Measurements from ENCODE around the gene DKKL1.
A peak's percentile ranks its signal among the peaks of the same experiment; 100 is the strongest.

DKKL1 gene

DNA sequence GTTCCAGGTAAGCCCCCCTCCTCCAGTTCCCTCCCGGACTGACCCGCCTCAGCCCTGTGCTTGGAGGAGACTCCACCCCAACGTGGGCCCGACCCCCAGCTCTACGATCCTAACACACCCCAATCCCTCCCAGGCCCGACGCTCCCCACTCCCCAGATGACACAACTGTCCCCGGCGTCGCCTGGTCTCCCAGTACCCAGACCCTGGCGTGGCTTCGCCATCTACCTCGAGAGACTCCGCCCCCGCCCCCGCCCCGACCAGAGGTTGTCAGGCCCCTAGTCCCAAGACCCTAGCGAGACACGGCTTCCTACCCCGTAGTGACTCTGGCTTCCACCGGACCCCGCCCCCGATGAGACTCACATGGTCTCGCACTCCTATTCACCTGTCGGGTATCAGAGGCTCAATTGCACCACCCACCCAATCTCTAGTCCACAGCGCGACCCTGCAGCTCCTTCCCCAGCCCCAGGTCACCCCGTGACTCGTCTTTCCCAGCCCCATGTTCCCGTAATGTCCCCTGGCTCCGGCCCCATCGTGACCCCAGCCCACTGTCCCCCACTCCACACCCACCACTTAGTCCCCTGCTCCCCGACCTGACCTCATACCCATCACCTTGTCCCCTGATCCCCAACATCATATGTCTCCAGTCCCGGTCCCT lies 25.5 kb upstream of the DKKL1 start:
- Histone ChIP-seq H3K27ac (ENCODE audit: insufficient read depth, low read depth, low read length, poor library complexity, severe bottlenecking) (no peak overlapping the region), H3K36me3 (ENCODE audit: control insufficient read depth, insufficient read depth, low read length) (peaks cover 24% of the 10 kb centered on the region), H3K27me3 (ENCODE audit: control insufficient read depth, insufficient read depth, low read length, poor library complexity, severe bottlenecking) (peaks cover 11% of the 10 kb centered on the region), H3K9me3 (ENCODE audit: control insufficient read depth, low read length) (no peaks in the 10 kb centered on the region), H3K4me3 (ENCODE audit: insufficient read depth, low read depth, low read length) (peak overlapping the region; percentile 11), H3K4me1 (ENCODE audit: control insufficient read depth, insufficient read depth, low read length) (peaks cover 13% of the 10 kb centered on the region)
- WGBS, 2 experiments = 6% methylated on average over 34 of the region's 34 CpGs

GRCh38 chr19:49338691-49339300 lies 24.9 kb upstream of the DKKL1 start:
- WGBS, 2 experiments = 3% methylated on average over 30 of the region's 30 CpGs
- Histone ChIP-seq H3K4me3 (ENCODE audit: insufficient read depth, low read depth, low read length) (peak overlapping the region; percentile 11), H3K9me3 (ENCODE audit: control insufficient read depth, low read length) (no peaks in the 10 kb centered on the region), H3K27me3 (ENCODE audit: control insufficient read depth, insufficient read depth, low read length, poor library complexity, severe bottlenecking) (peaks cover 11% of the 10 kb centered on the region), H3K36me3 (ENCODE audit: control insufficient read depth, insufficient read depth, low read length) (peaks cover 29% of the 10 kb centered on the region), H3K27ac (ENCODE audit: insufficient read depth, low read depth, low read length, poor library complexity, severe bottlenecking) (peak overlapping the region; percentile 22), H3K4me1 (ENCODE audit: control insufficient read depth, insufficient read depth, low read length) (peaks cover 13% of the 10 kb centered on the region)

DNA sequence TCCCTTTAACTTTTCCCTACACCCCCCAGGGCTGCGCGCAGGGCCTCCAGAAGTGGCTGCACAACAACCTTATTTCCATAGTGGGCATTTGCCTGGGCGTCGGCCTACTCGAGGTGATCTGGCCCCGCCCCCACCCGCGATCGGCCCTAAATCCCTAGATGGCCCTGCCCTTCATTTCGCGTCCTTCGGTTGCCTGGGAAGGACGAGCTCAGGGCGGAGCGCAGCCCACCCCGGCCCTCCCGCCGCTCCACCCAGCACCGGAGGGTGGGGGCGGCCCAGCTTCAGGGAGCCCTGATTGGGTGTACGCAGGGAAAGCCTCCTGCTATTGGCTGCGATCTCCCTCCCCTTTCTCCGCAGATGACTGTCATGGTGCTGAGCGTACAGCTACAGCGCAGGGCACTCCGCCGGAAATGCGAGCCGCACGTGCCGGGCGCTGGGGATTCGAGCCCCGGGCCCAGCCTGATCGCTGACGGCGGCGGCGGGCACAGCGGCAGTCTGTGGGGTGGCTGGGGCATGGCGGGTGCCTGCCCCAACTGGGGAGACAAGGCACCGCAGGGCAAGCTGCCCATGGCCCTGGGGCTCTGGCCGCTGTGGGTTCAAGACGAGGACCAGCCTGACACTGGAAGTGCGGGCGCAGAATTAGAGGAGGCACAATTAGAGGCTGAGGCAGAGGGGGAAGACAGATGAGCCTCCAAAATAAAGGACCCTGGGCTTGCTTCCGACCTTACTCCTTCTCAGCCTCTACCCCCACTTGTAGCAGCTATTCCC lies 24.2 kb upstream of the DKKL1 start:
- 11 to 12% methylated on average over 47 of the region's 47 CpGs for WGBS, 2 experiments
- peaks cover 11% of the 10 kb centered on the region for H3K27me3 ChIP-seq (ENCODE audit: control insufficient read depth, insufficient read depth, low read length, poor library complexity, severe bottlenecking)
- peaks cover 34% of the 10 kb centered on the region for H3K36me3 ChIP-seq (ENCODE audit: control insufficient read depth, insufficient read depth, low read length)
- H3K4me3 ChIP-seq (ENCODE audit: insufficient read depth, low read depth, low read length) = no peak overlapping the region
- H3K4me1 ChIP-seq (ENCODE audit: control insufficient read depth, insufficient read depth, low read length) = peaks cover 13% of the 10 kb centered on the region
- no peaks in the 10 kb centered on the region for H3K9me3 ChIP-seq (ENCODE audit: control insufficient read depth, low read length)
- H3K27ac ChIP-seq (ENCODE audit: insufficient read depth, low read depth, low read length, poor library complexity, severe bottlenecking) = peak overlapping the region; percentile 62

GRCh38 chr19:49340069-49340864 lies 23.4 kb upstream of the DKKL1 start:
- Histone ChIP-seq H3K9me3 (ENCODE audit: control insufficient read depth, low read length) (no peaks in the 10 kb centered on the region), H3K36me3 (ENCODE audit: control insufficient read depth, insufficient read depth, low read length) (peaks cover 42% of the 10 kb centered on the region), H3K27ac (ENCODE audit: insufficient read depth, low read depth, low read length, poor library complexity, severe bottlenecking) (no peak overlapping the region), H3K4me3 (ENCODE audit: insufficient read depth, low read depth, low read length) (no peak overlapping the region), H3K27me3 (ENCODE audit: control insufficient read depth, insufficient read depth, low read length, poor library complexity, severe bottlenecking) (peaks cover 11% of the 10 kb centered on the region), H3K4me1 (ENCODE audit: control insufficient read depth, insufficient read depth, low read length) (peaks cover 19% of the 10 kb centered on the region)
- 67 to 68% methylated on average over 33 to 36 of the region's 36 CpGs for WGBS, 2 experiments

DNA sequence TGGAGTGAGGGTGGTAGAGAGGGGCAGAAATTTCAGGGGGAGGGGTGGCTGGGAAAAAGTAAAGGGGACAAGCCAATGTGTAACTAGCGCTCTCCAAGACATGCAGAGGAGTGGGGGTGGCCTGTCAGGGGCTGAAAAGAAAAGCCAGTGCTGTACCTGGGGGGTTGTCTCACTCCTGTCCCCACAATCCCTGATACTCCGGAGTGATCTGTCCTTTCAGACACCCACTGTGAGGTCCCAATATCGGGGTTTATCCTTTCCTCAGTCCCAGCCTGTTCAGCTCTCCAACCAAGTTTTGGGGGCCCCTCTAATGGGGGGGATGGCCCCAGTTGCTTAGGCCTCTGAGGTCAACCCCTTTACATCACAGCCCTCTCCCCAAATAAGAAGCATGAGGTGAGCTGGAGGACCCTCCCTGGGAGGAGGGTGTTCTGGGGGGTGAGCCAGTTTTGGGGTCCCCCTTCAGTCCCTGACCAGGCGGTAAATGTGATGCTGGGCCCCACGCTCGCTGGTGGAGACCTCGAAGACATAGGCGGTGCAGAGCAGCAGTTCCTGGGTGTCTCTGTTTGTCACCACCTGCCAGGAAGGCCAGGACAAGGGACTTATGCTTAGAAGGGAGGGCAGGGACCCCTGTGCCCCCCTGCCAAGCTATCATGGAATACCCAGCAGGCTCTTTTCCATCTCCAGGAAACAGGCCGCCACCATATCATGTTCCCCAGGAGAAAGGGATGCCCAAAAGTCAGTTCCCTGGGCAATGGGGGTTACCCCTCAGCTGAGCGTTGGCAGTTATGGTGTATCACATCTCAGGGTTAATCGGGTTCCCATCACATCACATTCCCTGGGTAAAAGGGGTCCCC lies 22.6 kb upstream of the DKKL1 start:
- no peaks in the 10 kb centered on the region for H3K9me3 ChIP-seq (ENCODE audit: control insufficient read depth, low read length)
- no peak overlapping the region for H3K27ac ChIP-seq (ENCODE audit: insufficient read depth, low read depth, low read length, poor library complexity, severe bottlenecking)
- H3K4me3 ChIP-seq (ENCODE audit: insufficient read depth, low read depth, low read length) = no peak overlapping the region
- peaks cover 19% of the 10 kb centered on the region for H3K4me1 ChIP-seq (ENCODE audit: control insufficient read depth, insufficient read depth, low read length)
- peaks cover 11% of the 10 kb centered on the region for H3K27me3 ChIP-seq (ENCODE audit: control insufficient read depth, insufficient read depth, low read length, poor library complexity, severe bottlenecking)
- peaks cover 49% of the 10 kb centered on the region for H3K36me3 ChIP-seq (ENCODE audit: control insufficient read depth, insufficient read depth, low read length)
- WGBS, 2 experiments = 96 to 97% methylated on average over 11 of the region's 11 CpGs

DNA sequence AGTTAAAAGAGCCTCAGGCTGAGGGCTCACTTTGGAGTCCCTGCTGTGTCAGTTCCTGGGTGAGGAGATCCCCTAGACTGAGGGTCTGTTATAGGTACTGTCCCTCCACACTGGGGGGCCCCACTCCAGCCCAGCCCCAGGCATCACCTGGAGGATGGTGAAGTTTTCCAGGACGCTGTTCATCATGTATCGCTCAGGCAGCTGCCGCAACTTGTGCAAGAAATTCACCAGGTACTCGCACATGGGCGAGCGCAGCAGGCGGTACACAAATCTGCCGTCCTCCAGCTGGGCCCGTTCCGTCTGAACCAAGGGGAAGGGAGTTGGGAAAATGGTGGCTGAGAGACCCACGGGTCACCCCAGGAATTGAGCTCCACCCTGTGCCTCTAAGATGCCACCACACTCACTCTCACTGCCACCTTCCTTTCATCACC lies 21.4 kb upstream of the DKKL1 start:
- H3K36me3 ChIP-seq (ENCODE audit: control insufficient read depth, insufficient read depth, low read length) = peaks cover 61% of the 10 kb centered on the region

DNA sequence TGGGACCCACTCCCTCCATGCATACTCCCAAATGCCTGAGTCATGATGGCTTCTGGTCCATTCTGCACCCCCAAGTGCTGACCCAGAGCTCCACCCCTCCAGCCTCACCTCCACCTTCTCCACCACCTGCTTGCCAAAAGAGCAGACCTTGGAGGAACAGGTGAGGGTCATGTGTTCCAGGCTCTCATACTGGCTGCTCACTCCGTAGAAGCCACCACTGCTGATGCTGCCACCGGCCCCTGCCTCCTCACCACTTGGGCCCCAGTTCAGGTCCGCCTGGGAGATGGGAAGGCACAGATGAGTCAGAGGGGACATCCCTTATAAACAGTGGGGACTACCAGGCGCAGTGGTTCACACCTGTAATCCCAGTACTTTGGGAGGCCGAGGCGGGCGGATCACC lies 20.6 kb upstream of the DKKL1 start:
- no peaks in the 10 kb centered on the region for H3K9me3 ChIP-seq (ENCODE audit: control insufficient read depth, low read length)
- H3K27ac ChIP-seq (ENCODE audit: insufficient read depth, low read depth, low read length, poor library complexity, severe bottlenecking) = no peak overlapping the region
- peaks cover 5% of the 10 kb centered on the region for H3K27me3 ChIP-seq (ENCODE audit: control insufficient read depth, insufficient read depth, low read length, poor library complexity, severe bottlenecking)
- peaks cover 66% of the 10 kb centered on the region for H3K36me3 ChIP-seq (ENCODE audit: control insufficient read depth, insufficient read depth, low read length)
- 87 to 93% methylated on average over 7 of the region's 7 CpGs for WGBS, 2 experiments
- peaks cover 11% of the 10 kb centered on the region for H3K4me1 ChIP-seq (ENCODE audit: control insufficient read depth, insufficient read depth, low read length)
- no peak overlapping the region for H3K4me3 ChIP-seq (ENCODE audit: insufficient read depth, low read depth, low read length)

More for the DNA sequence above, 21.4 kb upstream of the DKKL1 start:
- Histone ChIP-seq H3K9me3 (ENCODE audit: control insufficient read depth, low read length) (no peaks in the 10 kb centered on the region), H3K4me1 (ENCODE audit: control insufficient read depth, insufficient read depth, low read length) (peaks cover 19% of the 10 kb centered on the region), H3K27me3 (ENCODE audit: control insufficient read depth, insufficient read depth, low read length, poor library complexity, severe bottlenecking) (peaks cover 11% of the 10 kb centered on the region), H3K4me3 (ENCODE audit: insufficient read depth, low read depth, low read length) (no peak overlapping the region), H3K27ac (ENCODE audit: insufficient read depth, low read depth, low read length, poor library complexity, severe bottlenecking) (no peak overlapping the region)
- WGBS, 2 experiments = 90% methylated on average over 11 of the region's 11 CpGs

DNA sequence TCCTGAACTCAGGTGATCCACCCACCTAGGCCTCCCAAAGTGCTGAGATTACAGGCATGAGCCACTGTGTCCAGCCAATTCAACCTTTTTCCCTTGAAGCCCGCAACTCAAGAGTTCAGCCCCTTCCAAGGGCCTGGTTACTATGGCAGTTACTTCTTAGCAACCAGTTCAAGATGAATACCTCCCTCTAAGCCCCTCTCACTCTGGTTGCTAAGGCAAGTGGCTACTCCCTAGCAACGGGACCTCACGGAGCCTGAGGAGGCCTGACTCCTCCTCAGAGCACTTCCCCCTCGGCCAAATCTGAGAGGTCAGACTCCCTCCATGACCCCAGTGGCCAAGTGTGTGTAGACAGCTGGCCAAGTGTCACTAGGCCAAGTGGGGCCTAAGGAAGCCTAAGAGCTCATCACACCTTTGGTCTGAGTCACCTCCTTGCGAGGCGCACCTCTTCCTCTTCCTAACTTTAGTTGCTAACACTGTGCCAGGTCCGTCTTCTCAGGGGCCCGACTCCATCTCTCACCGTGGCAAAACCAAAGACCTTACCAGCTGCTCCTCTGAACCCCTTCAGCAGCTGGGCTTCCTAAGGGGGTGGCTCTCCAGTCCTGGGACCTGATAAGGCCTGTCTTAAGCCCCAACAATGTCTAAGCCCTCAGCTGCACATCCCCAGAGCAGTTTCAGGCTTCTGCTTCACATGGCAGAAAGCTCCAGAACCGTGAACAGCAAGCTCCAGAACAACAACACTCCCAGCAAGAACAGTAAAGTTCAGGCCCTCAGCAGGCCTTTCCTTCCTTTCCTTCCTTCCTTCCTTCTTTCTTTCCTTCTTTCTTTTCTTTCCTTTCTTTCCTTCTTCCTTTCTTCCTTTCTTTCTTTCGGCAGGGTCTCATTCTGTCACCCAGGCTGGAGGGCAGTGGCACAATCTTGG lies 18.9 kb upstream of the DKKL1 start:
- H3K4me3 ChIP-seq (ENCODE audit: insufficient read depth, low read depth, low read length) = no peak overlapping the region
- 92 to 93% methylated on average over 11 of the region's 11 CpGs for WGBS, 2 experiments
- no peak overlapping the region for H3K27ac ChIP-seq (ENCODE audit: insufficient read depth, low read depth, low read length, poor library complexity, severe bottlenecking)
- peaks cover 6% of the 10 kb centered on the region for H3K4me1 ChIP-seq (ENCODE audit: control insufficient read depth, insufficient read depth, low read length)
- H3K36me3 ChIP-seq (ENCODE audit: control insufficient read depth, insufficient read depth, low read length) = peaks cover 75% of the 10 kb centered on the region
- no peaks in the 10 kb centered on the region for H3K9me3 ChIP-seq (ENCODE audit: control insufficient read depth, low read length)
- no peaks in the 10 kb centered on the region for H3K27me3 ChIP-seq (ENCODE audit: control insufficient read depth, insufficient read depth, low read length, poor library complexity, severe bottlenecking)
